HT1080 (cell line): Measurements from ENCODE around the gene POMC. TPM values are rescaled to one million over a fixed set of nuclear protein-coding genes. Genes with fewer than 3 reads are reported as not detected.
"Not testable (repeated sequence)": the region's sequence is repeated elsewhere in the genome, so short reads cannot be mapped to it uniquely, and the experiment has no call there.

Source experiments
- DNase-seq: peaks from one replicate; pipeline ENCODE4 v3.0.0-alpha.2; 2015; ENCODE audit warnings: low read depth
- polyA plus RNA-seq, 2 experiments: library from polyadenylated mRNA; depleted of rRNA; stranded (reverse); fragments of >200 nt; gene quantifications; 2 replicates each; pipeline ENCODE4 v1.2.3, GENCODE V29; 2015
- total RNA-seq: library from RNA; depleted of rRNA; stranded (reverse); fragments of >200 nt; shearing (Covaris generic); gene quantifications from 2 replicates; pipeline ENCODE4 v1.2.3, GENCODE V29; 2014; rRNA removed

POMC gene
- total RNA-seq: not detected in 2 replicates
- not detected in 2 replicates for polyA plus RNA-seq (2015; cell fraction: cytosol; rRNA removed)
- not detected in 2 replicates for polyA plus RNA-seq (2015; cell fraction: nucleus; rRNA removed)

GRCh38 chr2:25168256-25169072 is at the start of gene POMC:
POMC (minus strand) TSS chr2:25168580; CDS start chr2:25164772, 3,808 bp downstream.
- DNase-seq: no peak

GRCh38 chr2:25218100-25218499 is 49.7 kb upstream of the POMC start:
- no peak for DNase-seq

GRCh38 chr2:25215948-25216679 is 47.7 kb upstream of the POMC start:
- no peak for DNase-seq

DNA sequence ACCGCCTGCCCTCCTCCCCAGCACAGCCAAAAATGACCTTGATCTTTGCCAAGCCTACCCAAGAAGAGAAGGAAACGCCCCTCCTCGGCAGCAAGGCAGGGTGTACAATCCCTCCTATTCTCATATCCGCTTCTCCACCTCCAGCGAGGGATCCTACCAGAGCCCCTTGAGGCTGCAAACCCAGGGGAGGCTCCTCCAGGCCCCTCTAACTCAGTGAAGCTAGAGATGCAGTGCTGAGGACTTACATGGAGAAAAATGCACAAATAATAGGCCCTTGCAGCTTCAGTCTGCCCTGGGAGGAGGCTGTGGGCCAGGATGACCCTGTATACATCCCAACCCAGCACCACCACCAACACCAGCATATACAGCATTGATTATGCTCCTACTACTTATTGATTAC is 46.9 kb upstream of the POMC start:
- no peak for DNase-seq

DNA sequence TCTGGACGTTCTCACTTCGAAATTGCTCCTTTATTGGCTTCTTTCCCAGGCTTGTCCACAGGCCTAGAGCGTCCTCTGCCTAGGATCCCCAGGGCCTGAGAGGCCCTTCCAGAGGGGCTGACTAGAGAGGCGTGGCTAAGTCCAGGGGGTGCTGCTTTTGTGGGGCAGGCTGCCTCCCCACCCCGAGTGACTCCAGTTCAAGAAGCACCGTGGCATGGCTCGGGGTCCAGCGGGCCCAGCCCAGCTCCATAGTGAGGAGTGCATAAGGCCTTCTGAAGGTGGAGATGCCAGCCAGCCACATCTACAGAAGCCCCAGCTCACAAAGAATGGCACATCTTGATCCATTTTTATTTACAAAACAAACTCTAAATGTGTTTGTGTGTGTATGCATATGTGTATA is 44.8 kb upstream of the POMC start:
- DNase-seq: no peak

DNA sequence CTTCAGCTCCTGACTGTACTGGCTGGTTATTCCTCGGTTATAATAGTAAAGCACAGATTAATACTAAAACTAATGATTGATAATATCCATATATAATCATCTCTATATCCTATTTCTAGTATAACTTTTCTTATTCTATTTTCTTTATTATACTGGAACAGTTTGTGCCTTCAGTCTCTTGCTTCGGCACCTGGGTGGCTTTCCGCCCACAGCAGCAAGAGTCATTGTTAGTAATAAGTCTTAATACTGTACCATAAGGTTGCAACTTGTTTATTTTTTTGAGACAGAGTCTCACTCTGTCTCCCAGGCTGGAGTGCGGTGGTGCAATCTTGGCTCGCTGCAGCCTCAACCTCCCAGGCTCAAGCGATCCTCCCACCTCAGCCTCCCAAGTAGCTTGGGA is 42.5 kb upstream of the POMC start:
- DNase-seq: not testable (repeated sequence)

DNA sequence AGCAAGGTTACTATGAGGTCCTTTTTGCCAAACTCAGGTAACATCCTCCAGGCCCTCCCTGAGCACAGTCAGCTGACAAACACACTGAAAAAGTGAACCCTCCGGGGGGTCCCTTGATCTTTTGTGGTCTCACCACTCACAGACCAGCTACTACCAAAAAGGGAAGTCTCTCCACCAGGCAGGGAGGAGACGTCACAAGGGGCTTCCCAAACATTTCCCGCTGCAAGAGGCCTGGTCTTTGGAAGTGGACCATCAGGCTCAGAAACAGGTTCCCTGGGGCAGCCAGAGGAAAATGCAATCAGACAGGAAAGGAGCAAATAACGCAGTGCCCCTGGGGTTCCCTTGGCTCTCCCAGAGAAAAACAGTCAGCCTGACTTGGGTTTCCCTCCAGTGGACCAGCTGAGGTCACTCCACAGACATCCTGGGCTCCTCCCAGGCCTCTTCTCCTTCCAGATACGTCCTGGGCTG is 38.7 kb upstream of the POMC start:
- no peak for DNase-seq

GRCh38 chr2:25204190-25204838 is 35.9 kb upstream of the POMC start:
- no peak for DNase-seq

GRCh38 chr2:25202275-25202674 is 33.9 kb upstream of the POMC start:
- no peak for DNase-seq

DNA sequence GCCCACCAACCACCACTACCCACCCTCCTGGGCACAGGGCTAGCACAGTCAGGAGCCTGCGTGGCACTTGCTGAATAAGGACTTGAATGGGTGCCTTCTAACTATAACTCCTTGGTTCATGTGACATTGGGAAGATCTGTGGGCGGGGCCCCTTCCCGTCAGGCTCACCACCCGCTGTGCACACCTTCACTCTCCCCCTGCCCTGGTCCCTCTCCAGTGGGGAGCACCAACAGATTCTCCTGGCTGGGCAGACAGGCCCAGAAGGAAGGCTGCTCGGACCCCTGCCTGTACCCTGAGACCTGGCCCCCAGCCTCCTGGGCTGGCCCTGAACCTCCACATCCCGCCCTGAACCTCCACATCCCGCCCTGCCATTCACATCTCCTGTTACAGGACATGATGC is 33.4 kb upstream of the POMC start:
- DNase-seq: no peak

DNA sequence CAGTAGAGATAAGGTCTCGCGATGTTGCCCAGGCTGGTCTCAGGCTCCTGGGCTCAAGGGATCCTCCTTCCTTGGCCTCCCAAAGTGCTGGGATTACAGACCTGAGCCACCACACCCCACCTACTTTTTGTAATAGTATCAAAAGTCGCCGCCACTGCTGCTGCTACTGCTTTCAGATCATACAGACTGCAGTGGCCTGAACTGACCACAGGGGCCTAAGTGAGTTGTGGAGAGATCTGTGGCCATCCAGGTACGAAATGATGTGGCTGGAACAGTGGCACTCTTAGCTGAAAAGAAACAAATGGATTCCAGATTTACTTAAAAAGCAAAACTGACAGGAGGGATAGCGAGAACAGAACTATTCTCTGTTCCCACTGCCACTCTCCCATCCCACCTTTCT is 32.9 kb upstream of the POMC start:
- no peak for DNase-seq

GRCh38 chr2:25198576-25198975 is 30.2 kb upstream of the POMC start:
- no peak for DNase-seq

- DNase-seq: no peak
Observed at GRCh38 chr2:25198209-25198525, 29.8 kb upstream of the POMC start.

- no peak for DNase-seq
Observed at GRCh38 chr2:25197336-25198208, 29.2 kb upstream of the POMC start.

GRCh38 chr2:25194576-25195122 is 26.3 kb upstream of the POMC start:
- no peak for DNase-seq

DNA sequence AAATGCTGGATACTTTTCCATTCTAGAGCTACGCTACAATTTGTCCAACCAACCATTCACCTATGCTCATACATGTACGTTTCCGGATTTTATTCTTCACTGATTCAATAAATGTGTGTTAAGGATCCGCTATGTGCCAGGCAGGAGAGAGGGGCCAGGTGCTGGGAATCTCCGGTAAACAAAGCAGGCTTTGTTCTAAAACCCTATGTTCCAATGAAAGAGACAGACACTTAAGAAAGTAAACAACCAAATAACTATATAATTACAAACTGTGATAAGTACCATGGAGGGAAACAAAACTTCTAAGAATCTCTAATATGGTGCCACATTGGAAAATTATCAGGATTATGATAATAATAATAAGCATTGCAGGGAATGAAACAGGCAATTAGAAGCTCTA is 22.2 kb upstream of the POMC start:
- DNase-seq: no peak

DNA sequence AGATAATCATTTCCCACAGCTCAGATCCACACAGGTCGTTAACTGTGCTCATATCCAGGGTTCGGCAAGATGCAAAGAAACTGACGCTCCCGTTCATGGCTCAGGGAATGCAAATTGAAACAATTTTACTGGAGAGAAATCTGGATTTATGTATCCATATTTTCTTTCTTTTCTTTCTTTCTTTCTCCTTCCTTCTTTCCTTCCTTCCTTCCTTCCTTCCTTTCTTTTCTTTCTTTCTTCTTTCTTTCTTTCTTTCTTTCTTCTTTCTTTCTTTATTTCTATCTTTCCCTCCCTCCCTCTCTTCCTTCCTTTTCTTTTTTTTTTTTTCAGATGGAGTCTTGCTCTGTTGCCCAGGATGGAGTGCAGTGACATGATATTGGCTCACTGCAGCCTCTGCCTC is 20.0 kb upstream of the POMC start:
- DNase-seq: no peak

DNA sequence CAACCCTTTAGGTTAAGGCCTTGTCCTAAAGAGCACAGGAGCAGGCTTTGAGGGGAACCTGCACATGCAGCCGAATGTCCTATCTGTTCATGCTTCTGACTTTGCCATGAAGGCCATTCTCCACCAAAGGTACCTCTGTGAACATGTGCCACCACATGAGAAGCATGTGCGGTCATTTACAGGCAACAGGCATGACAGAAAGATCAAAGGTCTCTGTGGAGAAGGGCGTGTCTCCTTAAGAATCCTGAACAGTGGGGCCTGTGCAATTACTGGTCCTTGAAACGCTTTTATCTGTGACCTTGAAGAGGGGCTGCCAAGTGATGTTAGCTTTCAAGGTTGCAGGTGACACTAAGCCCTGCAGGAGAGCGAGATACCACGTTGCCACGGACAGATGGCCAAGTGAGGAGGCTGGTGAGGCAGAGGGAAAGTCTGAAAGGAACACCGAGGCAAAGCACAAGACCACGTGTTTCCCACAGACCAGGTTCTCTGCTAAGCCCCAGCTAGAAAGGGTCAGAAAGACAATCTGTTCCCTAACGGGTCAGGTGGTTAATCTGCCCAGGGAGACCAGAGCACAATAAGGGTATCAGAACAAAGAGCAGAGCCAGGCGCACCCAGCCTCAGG is 19.5 kb upstream of the POMC start:
- no peak for DNase-seq

GRCh38 chr2:25184254-25184653 is 15.9 kb upstream of the POMC start:
- no peak for DNase-seq

DNA sequence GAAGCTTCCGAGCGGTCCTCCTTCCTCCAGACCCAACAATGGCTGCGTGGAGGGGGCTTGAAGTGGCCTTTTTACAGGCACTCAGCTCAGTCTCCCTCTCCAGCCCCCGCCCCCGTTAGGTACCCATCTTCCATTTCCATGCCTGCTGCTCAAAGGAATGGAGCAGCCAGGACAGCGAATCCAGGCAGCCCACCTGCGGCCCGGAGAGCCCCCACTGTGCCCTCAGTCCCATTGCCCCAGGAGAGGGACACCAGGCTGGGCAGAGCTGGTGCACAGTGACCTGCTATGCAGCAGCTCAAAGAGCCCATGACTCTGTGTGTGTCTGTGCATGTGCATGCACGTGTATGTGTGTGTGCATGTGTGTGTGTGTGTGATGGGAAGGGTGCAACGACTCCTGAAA is 10.6 kb upstream of the POMC start:
- DNase-seq: no peak
